GM21717 (cell line): Measurements from ENCODE around the gene ANO2.

ENCODE experiments used
- ATAC-seq: cut with Tn5 transposase; IDR thresholded peaks from one replicate; pipeline ENCODE4 v1.9.1; 2021; ENCODE audit warnings: mild to moderate bottlenecking, moderate library complexity; ENCODE audit not compliant: unreplicated experiment

The ANO2 gene

DNA sequence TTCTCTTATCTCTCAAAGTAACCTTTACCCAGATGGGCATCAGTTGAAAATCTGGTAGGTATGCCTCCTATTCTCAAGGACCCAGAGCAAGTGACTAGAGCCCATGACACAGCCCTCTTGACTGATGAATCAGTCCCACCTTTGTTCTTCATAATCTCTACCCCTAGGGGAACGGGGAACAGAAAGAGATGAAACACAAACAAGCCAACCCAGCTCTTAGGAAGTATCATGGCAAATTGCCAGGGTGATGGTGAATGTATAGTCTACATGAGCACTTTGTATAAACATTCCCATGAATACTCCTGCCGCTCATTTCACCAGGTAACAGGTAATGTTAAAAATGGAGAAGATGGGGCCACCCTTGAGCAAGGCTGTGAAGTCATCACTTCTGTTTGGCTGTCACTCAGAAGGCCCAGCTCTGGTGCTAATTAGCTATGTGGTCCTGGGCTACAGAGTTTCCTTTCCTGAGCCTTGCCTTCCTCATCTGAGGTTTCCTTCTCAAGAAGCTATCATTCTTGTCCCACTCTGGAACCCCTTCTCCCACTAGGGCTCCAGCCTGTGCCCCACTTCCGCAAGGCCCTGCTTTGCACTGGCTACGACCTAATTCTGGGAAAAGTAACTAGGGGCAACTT is 161.7 kb downstream of the ANO2 start:
- no peak for ATAC-seq

DNA sequence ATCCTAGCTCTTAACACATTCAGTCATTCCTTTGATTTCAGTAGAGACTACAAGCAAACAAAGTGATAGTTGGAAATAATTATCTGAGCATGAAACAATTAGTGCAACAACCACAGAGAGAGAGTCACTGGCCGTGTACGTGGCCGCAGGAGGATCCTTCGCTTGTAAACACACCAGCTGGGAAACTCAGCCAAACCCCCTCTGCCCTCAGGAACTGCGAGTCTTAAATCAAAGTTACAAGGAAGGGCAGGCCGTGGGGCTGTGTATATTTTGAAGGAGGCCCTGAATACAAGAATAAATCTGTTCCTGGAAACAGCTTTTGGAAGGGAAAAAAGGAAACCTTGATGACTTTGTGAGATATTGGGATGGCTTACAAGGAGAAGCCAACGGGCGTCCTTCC is 164.5 kb downstream of the ANO2 start:
- ATAC-seq: no peak

DNA sequence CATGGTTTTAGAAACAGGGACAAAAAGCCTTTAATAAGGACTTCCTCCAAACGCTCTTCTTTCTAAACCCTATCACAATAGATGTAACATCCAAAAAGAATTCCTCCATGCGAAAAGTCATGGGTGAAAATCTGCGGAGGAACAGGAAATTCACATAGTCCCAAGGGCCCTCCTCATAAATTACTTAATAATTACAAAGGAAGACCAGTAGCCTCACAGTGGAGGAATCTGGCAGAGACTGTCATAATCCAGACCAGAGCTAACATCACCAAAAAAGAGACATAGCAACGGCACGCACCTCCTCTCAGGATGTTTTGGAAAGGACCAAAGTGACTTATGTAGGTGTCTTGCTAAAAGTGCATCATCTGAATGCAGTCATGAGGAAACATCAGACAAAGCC is 165.7 kb downstream of the ANO2 start:
- ATAC-seq: no peak

DNA sequence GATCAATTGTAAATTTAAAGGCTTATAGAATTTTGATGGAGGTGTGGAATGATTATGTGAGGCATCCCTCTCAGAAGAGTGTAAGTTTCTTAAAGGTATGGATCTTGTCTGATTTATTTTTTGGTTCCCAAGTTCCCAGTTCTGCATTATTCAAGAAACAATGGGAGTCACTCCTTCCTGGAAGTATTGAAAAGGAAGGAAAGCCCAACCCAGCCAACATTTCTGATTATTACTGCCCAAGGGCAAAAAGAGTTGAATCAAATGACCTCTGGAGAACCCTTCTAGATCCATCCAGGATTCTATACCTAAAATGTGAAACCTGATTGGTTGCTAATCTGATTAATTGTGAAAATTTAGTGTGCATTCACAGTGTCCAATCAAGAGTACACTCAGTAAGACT is 166.2 kb downstream of the ANO2 start:
- no peak for ATAC-seq

DNA sequence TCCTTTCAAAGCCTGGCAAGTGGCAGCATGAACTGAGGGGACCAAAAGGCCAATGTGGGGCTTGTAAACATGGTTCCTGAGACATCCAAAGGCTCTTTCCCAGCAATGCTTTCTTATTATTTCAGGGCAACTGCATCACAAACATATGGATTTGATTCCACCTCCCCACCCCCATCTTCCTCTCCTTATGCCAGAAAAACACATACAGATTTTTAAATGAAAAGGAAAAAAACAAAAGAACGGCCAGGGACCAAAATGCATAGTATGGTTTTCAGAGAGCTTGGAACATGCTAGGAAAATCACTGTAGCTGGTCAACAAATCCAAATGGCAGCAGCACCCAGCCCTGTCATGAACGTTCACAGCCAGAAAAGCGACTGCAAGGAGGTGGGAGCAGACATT is 167.6 kb downstream of the ANO2 start:
- ATAC-seq: no peak

DNA sequence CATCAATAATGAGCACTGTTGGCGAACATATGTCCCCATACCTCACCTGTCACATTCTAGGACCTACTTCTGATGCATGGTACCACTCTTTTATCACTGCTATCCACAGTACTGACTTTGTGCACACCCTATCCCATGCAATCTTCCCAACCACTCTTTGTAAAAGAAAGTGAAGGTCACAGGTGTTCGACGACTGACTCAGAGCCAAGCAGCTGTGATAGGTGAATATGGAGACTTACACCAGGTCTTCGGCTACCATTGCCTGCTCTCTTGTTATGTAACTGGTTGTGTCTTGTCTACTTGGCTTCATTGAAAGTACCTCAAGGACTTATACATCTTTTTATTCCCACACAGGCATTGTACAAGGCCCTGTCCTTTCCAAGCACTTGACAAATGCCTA is 169.0 kb downstream of the ANO2 start:
- no peak for ATAC-seq

DNA sequence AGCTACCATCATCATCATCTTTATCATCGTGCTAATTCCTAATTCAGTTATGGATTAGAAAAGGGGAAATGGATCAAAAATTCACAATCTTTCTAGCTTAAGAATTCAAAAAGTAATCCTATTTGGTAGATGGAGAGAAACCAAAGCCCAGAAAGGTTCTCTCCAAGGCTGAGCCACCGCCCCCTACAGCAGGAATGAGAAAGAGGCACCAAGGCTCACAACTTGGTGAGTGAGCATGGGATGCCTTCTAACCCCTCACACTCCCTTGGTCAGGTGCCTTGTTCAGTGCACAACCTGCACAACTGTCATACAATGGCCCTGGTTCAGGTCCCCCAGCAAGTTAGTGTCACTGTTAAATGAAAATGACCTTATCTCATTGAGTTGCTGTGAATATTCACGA is 171.5 kb downstream of the ANO2 start:
- ATAC-seq: no peak

DNA sequence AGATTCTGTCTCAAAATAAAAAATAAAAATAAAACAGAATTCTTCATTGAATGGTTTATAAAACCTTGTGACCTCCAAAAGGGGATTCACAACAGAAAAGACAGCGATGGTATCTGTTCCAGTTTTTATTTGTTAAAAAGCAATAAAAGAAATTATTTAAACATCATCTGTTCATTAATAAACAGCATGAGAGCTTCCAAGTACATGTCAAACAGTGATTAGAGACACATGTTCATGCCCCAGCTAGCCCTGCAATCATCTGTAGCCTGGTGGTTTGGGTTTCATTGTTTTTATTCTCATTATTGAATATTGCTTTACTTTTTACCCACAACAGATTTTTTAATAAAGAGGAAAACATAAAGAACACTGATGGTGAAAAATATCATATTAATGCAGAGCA is 173.3 kb downstream of the ANO2 start:
- ATAC-seq: no peak

DNA sequence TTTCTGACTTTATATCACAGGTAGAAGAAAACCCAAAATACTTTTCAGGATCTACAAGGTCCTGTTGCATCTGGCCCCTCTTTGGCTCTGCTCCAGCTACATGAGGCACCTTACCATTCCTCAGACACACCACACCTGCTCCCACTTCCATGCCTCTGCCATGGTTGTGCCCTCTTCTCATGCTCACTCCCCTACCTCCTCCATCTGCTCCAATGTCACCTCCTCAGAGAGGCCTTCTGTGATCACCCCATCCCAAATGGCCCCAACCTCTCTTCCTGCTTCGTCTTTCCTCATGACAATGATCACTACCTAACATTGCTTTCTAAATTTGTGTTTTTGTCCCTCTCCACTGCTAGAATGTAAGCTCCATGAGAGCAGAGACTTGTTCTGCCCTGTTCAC is 174.3 kb downstream of the ANO2 start:
- ATAC-seq: no peak

DNA sequence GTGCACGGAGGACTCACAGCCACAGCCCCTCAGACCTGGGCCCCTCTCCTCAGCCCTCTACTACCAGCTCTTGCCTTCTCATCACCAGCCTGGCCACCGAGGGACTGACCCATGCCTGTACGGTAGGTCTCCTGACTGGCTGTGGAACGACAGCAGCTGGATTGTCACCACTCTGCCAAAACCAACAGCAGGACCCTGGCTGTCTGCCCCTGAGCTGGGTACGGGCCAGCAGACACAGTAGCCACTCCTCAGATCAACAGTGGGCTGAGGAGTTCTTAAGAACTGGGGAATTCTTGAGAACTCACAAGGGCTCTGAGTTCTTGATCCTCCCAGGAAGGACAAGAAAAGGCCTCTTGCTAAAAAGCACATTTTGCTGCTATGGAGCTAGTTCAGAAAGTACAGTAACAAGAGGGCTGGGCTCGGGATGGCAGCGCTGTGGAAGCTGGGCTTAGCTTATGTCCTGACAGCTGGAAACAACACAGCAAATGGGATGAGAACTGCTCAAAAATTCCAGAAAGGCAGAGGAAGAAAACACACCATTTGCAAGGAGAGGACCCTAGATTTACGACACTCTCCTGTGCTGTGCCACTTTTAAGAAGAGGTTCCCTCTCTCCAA is 176.4 kb downstream of the ANO2 start:
- ATAC-seq: no peak

DNA sequence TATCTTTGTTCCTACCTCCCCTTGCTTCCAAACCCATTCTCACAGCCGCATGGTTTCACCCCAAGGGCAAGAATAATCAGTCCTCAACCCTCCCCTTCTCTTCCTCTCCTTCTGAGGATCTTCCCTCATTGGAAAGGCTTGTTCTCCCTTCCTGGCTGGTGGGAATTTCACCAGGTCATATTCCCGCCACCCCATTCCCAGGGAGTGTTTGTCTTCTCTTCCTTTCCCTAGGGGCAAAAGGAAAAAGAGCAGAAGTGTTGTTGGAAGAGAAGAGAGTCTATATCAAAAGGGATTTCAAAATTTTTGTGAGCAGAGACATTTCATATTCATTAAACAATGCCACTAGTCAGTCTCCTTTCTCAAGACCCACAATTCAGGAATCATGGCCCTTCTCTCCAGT is 176.9 kb downstream of the ANO2 start:
- no peak for ATAC-seq

DNA sequence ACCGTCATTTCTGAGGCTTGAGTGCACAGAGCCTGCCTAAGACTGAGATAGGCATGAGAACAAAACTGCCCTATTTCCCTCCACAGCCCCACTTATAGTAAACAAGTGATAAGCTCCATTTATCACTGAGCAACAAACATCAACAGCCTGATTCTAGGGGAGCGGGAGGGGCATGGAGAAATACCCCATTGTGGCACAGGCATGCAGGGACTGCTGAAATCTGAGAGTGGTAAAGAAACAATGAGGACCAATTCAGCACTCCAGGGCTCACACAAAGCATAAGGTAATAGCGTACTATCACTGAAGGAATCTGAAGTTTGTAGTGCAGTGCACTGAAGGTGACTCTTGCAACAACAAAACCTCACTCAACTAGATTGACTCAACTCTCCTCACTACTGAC is 186.7 kb downstream of the ANO2 start:
- ATAC-seq: no peak

DNA sequence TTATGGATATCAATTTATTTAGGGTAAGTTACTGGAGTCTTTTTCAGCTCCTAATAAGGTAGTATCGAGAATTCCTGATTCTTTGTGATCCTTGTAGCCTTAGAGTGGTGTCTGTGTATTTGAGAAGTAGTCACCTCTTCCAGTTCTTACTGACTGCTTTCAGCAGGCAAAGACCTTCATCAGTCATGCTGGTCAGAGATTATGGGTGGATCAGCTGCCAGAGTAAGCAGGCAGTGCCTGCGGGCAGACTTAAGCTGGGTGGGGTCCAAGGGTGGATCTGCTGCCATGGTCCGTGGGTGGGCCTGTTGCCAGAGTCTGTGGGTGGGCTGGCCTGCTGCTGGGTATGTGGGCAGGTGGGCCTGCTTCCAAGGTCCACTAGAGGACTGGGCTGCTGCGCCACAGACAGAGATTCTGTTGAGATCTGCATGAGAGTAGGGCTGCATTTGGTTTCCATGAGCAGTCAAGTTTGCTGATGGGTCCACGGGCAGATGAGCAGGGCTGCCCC is 188.7 kb downstream of the ANO2 start:
- no peak for ATAC-seq

DNA sequence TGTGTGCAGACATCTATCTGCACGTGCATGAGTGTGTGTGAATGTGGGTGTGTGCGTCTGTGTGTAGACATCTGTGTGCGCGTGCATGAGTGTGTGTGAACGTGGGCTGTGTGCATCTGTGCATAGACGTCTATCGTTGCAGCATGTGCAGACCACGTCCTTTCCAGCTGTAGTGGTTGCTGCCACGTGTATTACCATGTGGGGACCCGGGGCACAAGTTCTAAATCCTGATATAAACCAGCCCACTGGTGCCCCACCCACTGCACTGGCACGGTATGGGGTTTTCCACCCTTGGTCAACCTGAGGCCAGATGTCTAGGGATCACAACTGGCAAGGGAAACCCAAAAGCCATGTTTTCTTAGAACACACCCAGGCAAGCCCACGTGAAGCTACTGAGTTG is 197.0 kb downstream of the ANO2 start:
- ATAC-seq: no peak

DNA sequence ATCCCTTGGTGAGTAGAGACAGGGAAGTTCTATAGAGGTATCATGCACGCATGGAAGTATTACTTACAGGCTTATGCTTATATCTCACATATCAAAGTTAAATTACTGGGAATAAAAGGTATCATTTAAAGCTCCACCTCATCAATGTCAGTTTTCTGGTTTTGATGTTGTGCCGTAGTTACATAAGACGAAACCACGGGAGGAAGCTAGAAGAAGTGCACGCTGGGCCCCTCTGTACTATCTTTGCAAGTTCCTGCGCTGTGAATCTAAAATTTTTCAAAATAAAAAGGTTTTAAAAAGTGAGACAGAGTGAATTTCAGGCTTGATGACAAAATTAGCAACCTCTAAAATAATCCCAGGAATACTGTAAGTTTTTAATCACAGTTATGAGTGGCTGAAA is 198.1 kb downstream of the ANO2 start:
- no peak for ATAC-seq

DNA sequence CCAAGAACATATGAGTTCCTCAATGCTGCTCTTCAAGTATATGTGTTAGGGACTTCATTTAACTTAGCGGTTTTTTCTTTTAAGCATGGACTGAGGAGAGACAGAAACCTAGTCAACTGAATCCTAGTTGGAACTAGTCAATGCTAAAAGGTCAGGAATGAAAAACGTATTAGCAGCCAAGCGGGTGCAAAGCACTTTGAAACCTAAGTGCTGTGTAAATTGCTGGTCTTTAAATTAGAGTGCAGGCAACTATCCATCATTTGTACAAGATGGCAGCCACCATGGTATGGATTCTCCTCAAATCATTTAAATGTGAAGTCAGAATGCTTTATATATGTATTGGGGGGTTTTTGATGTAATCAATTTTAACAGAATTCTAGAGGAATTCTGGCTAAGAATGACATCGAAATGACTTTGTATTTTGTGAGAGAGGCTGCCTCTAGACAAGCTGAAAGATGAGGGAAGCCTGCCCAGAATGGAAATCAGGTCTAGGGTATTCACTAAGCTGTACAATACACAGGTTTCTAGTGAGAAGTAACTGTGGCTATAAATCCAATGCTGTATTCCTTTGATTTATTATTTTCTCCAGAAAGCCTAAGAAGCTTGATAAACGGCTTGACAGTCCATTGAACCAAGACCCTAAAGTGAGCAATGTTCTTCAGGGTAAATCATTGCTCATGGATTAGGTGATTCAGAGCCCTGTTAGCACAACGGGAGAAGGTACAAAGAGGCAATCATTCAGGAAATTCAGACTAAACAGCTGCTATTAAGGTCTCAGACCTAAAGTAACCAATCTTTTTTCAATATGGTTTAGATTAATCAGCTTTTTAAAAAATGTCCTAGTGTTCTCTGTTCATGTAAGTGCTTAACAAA is 198.8 kb downstream of the ANO2 start:
- ATAC-seq: no peak

DNA sequence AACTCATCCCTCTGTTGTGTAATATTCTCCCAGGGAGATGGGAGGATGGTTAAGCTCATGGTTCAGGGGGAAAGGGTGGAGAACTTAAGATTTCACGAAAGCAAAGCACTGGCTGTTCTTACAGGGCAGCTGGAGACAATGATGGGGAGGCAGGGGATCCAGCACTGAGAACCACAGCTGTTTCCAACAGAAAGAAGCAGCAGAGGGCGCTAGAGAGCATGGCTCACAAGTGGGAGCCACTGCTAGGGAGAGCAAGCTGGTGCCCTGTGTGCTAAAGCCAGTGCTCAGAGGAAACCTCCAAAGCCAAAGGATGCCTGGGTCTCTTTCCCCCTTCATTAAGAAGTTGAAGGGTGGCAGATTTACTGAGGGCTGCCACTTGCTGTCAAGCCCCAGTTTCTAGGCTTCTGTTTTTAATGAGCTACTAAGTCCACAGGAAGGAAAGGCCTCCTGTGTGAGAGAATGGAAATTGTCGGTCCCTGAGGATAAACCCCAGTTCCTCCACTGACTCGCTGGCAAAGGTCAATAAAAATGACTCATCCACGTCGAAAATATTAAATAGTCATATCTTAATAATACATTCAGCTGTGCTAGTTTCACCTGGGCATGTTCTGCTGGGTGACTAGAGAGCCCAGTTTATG is 199.7 kb downstream of the ANO2 start:
- no peak for ATAC-seq

DNA sequence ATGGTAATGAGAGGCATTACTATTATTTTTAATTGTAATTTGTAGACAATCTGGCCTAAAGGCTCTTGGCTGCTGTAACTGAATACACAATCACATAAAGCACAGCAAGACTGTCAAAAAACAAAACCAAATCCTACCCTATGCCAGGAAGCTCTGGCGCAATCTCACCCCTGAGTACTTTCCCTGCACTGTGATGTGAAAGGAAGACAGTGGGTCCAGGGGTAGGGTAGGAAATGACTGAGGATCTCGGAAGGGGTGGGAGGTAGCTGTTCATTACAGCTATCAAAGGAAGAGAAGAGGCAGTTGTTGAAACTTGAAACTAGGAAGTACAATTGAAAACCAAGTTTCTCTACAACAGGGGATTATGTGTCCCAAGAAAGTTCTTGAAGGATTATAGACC is 202.8 kb downstream of the ANO2 start:
- ATAC-seq: no peak

DNA sequence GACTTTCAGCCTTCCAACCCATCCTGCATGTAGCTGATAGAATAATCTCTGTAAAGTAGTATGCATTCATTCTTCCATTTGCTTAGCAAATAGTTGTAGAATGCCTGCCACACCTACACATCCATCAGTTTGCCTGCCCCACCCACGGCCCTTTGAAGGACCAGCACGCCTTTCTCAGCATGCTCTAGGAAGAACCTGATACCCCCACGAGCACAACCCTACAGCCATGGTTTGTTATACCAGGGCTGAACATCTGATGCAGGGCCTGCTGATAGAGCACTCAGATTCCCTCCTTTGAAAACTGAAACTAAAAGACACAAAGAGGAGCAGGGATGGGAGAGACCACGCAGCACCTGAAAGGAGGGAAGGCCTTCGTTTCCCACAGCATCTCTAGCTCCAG is 205.1 kb downstream of the ANO2 start:
- ATAC-seq: no peak

DNA sequence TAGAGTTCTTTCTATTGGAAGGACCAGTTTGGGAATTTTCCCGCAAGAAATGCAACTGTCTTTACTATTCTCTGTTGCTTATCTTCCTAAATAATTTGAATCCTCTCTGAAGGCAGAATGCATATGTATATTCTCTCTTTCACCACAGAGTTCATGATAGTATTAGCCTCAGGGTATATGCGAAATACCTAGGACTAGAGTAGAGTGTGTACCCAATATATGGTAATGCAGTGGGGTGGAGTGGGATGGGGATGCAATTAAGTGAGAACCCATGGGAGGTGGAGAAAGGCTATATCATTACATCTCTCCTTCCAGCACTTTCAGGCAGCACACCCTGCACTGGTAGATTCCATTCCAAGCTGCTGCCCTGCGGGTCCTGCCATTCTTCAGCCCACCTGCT is 207.3 kb downstream of the ANO2 start:
- no peak for ATAC-seq

DNA sequence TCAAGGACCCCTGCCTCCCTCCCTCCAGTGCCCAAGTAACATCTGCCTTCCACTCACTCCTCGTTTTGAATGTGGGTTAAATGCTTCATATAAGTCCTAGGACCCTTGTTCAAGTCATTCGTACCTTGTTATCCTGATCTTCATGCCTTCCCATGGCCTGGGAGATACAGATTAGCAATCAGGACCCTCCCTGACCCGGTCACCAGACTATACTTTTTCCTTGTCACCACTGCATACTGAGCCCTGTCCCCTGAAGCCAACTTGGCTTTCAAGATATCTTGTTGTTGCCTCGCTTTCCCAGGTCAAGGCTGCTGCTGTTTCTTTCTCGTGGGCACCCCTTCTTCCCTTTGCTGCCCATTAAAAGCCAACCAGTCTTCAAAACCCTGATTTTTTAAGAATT is 208.5 kb downstream of the ANO2 start:
- ATAC-seq: no peak

DNA sequence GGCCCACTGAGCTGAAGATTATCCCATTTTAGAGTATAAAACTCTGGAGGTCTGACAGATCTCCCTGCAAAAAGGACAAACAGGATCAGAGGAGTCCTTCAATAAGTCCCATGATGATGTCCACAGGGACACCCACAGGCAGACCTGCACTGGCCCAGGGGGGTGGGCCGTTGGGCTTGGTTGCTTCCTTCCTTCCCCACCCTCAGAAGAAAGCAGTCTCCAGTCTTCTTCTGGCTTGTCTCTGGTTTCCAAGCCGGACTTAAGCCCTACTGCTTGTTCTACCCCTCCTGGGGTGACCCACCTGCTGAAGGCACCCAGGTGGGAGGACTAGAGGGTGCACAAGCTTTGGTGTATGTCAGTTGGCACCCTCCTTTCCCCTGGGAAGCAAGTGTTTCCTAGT is 209.0 kb downstream of the ANO2 start:
- ATAC-seq: no peak
